Type B pancreatic cell (in vitro differentiated cells): ENCODE data around the gene CDC45. TPM values are rescaled to one million over a fixed set of nuclear protein-coding genes. Genes with fewer than 3 reads are reported as not detected.

Source experiments
- DNase-seq: peaks from one replicate; pipeline ENCODE4 v3.0.0; 2021; ENCODE audit warnings: mixed read lengths; ENCODE audit not compliant: unreplicated experiment; ENCODE audit errors: extremely low spot score
- H3K27ac Mint-ChIP-seq: 2 replicates; pipeline ENCODE4 v1.8.0; 2021; ENCODE audit warnings: mild to moderate bottlenecking, mixed read lengths
- H3K27me3 Mint-ChIP-seq: 2 replicates; pipeline ENCODE4 v1.8.0; 2021; ENCODE audit warnings: mixed read lengths
- H3K36me3 Mint-ChIP-seq: 2 replicates; pipeline ENCODE4 v1.8.0; 2021; ENCODE audit warnings: mixed read lengths
- H3K4me1 Mint-ChIP-seq: one replicate; pipeline ENCODE4 v1.8.0; 2021; ENCODE audit warnings: mixed read lengths; ENCODE audit not compliant: unreplicated experiment
- H3K4me3 Mint-ChIP-seq: 2 replicates; pipeline ENCODE4 v1.8.0; 2021; ENCODE audit warnings: mild to moderate bottlenecking, mixed read lengths
- H3K9me3 Mint-ChIP-seq: 2 replicates; pipeline ENCODE4 v1.8.0; 2021; ENCODE audit warnings: mixed read lengths
- CTCF ChIP-seq: fragments of 200-600 bp; sonication (generic); conservative IDR thresholded peaks from 2 replicates; pipeline ENCODE4 v1.5.0; 2021; ENCODE audit warnings: antibody characterized with exemption, mild to moderate bottlenecking
- total RNA-seq: library from RNA; stranded (reverse); gene quantifications from 2 replicates; pipeline ENCODE4 v1.2.1, GENCODE V29; 2021; ENCODE audit warnings: low replicate concordance

CDC45 gene
- total RNA-seq, 1 donor from 2014 or later = 19.0 TPM

- H3K27me3 Mint-ChIP-seq = peaks cover 44% of the 10 kb centered on the region
Measured at GRCh38 chr22:19524170-19525115, 44.7 kb downstream of the CDC45 start, which contains the start of gene CLDN5. CLDN5 (minus strand) TSS chr22:19524410; CDS start chr22:19524255, 155 bp downstream.

GRCh38 chr22:19525116-19525660 is 45.5 kb downstream of the CDC45 start:
- H3K9me3 Mint-ChIP-seq = no peaks in the 10 kb centered on the region
- peaks cover 44% of the 10 kb centered on the region for H3K27me3 Mint-ChIP-seq
- H3K4me3 Mint-ChIP-seq = peak overlapping the region; percentile 82
- DNase-seq = no peak
- H3K27ac Mint-ChIP-seq = no peak overlapping the region
- no peaks in the 10 kb centered on the region for H3K36me3 Mint-ChIP-seq
- H3K4me1 Mint-ChIP-seq = peaks cover 4% of the 10 kb centered on the region
- no peak for TF ChIP-seq CTCF

More at GRCh38 chr22:19524170-19525115, 44.7 kb downstream of the CDC45 start, which contains the start of gene CLDN5:
- Mint-ChIP-seq H3K27ac (no peak within 1 kb of the TSS), H3K4me1 (peaks cover 4% of the 10 kb centered on the region), H3K9me3 (no peaks in the 10 kb centered on the region), H3K36me3 (no peaks in the 10 kb centered on the region), H3K4me3 (peak within 1 kb of the TSS; percentile 83)
- peak; percentile 69 for DNase-seq
- no peak for TF ChIP-seq CTCF

GRCh38 chr22:19525666-19526065 is 45.9 kb downstream of the CDC45 start:
- DNase-seq = no peak
- no peak overlapping the region for H3K27ac Mint-ChIP-seq
- H3K9me3 Mint-ChIP-seq = no peaks in the 10 kb centered on the region
- no peak for TF ChIP-seq CTCF
- peaks cover 4% of the 10 kb centered on the region for H3K4me1 Mint-ChIP-seq
- peaks cover 44% of the 10 kb centered on the region for H3K27me3 Mint-ChIP-seq
- H3K4me3 Mint-ChIP-seq = peak overlapping the region; percentile 36
- no peaks in the 10 kb centered on the region for H3K36me3 Mint-ChIP-seq

GRCh38 chr22:19526076-19526701 is 46.5 kb downstream of the CDC45 start:
- peak overlapping the region; percentile 36 for H3K4me3 Mint-ChIP-seq
- no peak overlapping the region for H3K27ac Mint-ChIP-seq
- no peaks in the 10 kb centered on the region for H3K36me3 Mint-ChIP-seq
- H3K4me1 Mint-ChIP-seq = peaks cover 4% of the 10 kb centered on the region
- TF ChIP-seq CTCF = no peak
- H3K9me3 Mint-ChIP-seq = no peaks in the 10 kb centered on the region
- peaks cover 44% of the 10 kb centered on the region for H3K27me3 Mint-ChIP-seq
- DNase-seq = no peak

GRCh38 chr22:19526702-19527111 is 47.0 kb downstream of the CDC45 start:
- DNase-seq = no peak
- Mint-ChIP-seq H3K4me3 (no peak overlapping the region), H3K27ac (no peak overlapping the region)

More at GRCh38 chr22:19526702-19527111, 47.0 kb downstream of the CDC45 start:
- H3K9me3 Mint-ChIP-seq = no peaks in the 10 kb centered on the region
- H3K36me3 Mint-ChIP-seq = no peaks in the 10 kb centered on the region
- no peak for TF ChIP-seq CTCF
- peaks cover 43% of the 10 kb centered on the region for H3K27me3 Mint-ChIP-seq
- peaks cover 4% of the 10 kb centered on the region for H3K4me1 Mint-ChIP-seq
